ENCODE measurements around the gene CDT1.

The CDT1 gene

DNA sequence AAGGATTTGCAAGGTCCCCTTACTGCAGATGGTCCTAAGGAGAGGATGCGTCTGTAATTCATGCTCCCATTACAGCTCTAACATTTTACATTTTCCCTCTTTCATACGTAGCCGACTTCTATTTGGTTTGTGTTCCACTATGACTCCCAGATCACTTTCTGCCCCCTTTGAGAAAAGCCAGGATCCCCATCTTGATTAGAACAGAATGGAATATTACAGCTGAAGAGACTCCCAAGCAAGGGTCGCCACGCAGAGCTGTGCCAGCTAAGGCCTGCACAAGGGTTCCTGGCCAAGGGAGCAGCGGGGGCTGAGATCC is 3.4 kb upstream of the CDT1 start:
- H3K27ac ChIP-seq = no peak overlapping the region
- DNase-seq (ENCODE audit: low read depth, low spot score) = no peak

DNA sequence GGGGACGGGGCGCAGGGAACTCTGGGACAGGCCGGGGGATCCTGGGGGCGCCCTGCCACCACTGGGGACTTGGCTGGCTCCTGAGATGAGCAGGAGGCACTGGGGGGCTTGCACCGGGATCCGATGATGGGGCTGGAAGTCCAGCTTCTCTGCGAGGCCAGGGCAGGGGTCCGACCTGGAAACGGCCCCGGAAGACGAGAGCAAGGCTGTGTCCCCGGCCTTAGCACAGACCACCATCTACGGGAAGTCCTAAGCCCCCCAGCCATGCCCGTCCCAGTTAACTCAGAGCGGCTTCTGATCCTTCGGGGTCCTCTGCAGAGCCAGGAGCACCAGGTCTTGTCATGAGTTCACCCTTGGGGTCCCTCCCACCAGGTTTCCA is 573 bp downstream of the CDT1 start:
- no peak for DNase-seq (ENCODE audit: low read depth, low spot score)
- no peak overlapping the region for H3K27ac ChIP-seq

DNA sequence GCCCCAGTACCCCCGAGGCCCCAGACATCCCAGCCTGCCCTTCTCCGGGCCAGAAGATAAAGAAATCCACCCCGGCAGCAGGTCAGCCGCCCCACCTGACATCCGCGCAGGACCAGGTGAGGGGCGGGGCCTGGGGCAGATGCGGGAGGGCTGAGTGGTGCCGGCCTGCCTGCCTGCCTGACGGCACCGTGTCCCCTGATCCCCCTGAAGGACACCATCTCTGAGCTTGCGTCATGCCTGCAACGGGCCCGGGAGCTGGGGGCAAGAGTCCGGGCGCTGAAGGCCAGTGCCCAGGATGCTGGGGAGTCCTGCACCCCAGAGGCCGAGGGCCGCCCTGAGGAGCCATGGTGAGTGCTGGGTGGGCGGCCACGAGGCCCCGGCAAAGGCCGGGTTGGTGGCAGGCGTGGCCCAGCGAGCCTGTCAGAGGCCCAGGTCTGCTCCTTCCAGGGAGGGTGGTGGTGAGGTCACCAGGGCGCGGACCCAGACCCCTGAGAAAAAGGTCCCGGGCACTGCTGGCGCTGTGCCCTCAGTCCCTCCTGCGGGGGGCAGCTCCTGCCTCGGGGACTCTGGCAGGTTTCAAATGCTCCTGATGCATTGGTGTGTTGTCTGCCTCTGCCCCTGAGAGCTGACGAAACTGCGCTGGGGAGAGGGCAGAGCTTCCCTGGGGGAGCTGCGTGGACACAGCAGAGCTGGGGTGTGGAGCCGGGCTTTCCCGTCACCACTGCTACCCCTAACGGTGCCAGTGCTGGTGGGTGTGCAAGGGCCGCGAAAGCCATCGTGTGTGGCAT is 1.2 kb downstream of the CDT1 start:
- no peak overlapping the region for H3K27ac ChIP-seq
- DNase-seq (ENCODE audit: low read depth, low spot score) = no peak

- DNase-seq (ENCODE audit: low read depth, low spot score) = no peak
- H3K27ac ChIP-seq = no peak overlapping the region
Measured at GRCh38 chr16:88805340-88805715, 1.7 kb downstream of the CDT1 start.

DNA sequence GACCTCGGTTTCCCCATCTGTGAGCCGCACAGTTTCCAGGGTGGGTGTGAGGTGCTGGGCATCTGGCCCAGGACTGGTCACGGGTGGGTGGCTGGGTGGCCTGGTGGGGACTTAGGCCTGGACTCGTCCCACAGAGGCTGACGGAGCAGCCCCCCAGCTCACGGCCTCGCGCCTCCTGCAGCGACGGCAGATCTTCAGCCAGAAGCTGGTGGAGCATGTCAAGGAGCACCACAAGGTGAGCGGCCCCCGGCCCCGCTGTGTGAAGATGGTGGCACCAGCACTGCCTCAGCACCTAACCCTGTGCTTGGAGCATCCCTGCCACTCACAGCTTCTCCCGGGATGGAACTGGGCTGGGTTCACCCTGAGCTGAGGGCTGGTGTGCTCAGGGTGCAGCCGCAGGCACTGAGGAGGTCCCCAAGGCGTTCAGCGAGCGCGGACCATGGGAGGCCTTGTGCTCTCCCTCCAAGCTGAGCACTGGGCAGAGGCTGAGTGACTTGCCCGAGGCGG is 2.4 kb downstream of the CDT1 start:
- no peak for DNase-seq (ENCODE audit: low read depth, low spot score)
- no peak overlapping the region for H3K27ac ChIP-seq

DNA sequence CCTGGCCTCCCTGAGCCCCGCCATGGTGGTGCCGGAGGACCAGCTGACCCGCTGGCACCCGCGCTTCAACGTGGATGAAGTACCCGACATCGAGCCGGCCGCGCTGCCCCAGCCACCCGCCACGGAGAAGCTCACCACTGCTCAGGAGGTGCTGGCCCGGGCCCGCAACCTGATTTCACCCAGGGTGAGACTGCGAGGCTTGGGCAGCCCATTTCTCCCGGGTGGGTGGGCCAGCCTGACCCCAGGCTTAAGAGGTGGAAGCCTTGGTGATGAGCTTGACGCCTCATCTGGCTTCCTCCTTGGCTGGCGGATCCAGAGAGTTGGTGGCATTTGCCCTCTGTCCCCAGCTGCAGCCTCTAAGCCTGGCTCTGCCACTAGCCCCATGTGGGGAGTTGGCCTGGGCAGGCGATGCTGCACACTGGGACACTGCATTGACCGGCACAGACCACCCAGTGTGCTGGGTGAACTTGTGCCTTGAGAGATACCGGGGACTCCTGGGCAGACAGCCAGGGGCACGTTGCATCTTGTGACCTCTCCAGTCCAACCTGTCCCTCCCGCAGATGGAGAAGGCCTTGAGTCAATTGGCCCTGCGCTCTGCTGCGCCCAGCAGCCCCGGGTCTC is 3.0 kb downstream of the CDT1 start:
- H3K27ac ChIP-seq = no peak overlapping the region
- DNase-seq (ENCODE audit: low read depth, low spot score) = no peak

DNA sequence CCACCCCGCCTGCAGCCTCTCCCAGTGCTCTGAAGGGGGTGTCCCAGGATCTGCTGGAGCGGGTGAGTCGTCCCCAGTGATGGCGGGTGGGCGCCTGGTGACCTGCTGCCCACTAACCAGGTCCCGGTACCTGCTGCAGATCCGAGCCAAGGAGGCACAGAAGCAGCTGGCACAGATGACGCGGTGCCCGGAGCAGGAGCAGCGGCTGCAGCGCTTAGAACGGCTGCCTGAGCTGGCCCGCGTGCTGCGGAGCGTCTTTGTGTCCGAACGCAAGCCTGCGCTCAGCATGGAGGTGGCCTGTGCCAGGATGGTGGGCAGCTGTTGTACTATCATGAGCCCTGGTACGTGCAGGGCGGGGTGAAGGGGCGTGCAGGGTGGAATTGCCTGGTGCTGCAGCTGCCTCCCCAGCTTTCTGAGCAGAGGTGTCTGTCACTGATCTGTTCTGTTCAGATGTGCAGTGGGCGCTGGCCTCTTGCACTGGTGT is 3.6 kb downstream of the CDT1 start:
- H3K27ac ChIP-seq = no peak overlapping the region
- DNase-seq (ENCODE audit: low read depth, low spot score) = no peak

- no peak overlapping the region for H3K27ac ChIP-seq
- no peak for DNase-seq (ENCODE audit: low read depth, low spot score)
Measured at GRCh38 chr16:88807626-88808453, 4.3 kb downstream of the CDT1 start.

DNA sequence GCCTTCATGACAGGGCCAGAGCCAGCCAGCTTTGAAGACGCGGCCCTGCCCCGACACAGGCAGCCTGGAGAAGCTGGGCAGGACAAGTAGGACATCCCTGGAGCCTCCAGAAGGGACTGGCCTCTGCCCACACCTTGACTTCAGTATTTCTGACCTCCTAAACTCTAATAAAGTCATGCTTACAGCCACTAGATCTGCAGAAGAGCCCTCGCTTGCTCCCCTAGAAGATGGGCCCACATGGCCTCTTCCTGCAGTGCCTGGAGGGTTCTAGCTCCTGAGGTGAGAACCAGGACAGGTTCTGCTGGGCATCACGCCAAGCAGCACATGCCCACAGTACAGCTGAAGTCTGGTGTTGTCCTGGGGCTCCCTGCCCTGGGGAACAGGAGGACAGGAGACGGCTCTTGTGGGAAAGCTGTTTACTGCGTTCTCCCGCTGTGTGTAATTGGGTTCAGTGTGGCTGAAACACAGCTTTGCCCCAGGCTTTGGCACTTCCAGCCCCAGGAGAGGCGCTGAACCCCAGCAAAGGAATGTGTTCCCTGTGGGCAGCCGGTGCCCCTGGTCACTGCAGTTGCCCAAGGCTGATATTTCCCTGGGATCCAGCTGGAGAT is 5.6 kb downstream of the CDT1 start:
- H3K27ac ChIP-seq = no peak overlapping the region
- DNase-seq (ENCODE audit: low read depth, low spot score) = no peak

DNA sequence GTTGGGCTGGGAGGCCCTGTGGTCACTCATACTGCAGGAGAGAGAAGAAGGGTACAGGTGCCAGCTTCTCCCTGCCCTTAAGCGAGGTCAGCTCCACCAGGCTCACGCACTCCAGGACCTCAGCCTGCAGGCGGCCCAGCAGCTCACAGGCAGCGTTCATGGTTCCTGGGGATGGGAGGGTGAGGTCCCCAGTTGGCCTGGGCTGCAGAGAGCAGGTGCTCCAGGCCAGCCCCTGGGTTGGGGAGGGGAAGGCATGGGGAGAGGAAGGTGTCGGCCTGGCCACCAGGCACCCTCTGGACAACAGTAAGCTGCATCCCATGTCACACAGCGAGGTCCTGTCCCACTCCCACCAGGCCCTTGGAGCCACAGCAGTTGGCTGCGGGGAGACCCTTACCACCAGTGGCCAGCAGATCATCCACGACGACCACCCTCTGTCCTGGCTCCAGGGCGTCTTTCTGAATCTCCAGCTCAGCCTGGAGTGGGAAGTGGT is 6.1 kb downstream of the CDT1 start:
- no peak overlapping the region for H3K27ac ChIP-seq
- no peak for DNase-seq (ENCODE audit: low read depth, low spot score)

- DNase-seq (ENCODE audit: low read depth, low spot score) = no peak
Measured at GRCh38 chr16:88810166-88810911, 6.8 kb downstream of the CDT1 start.

DNA sequence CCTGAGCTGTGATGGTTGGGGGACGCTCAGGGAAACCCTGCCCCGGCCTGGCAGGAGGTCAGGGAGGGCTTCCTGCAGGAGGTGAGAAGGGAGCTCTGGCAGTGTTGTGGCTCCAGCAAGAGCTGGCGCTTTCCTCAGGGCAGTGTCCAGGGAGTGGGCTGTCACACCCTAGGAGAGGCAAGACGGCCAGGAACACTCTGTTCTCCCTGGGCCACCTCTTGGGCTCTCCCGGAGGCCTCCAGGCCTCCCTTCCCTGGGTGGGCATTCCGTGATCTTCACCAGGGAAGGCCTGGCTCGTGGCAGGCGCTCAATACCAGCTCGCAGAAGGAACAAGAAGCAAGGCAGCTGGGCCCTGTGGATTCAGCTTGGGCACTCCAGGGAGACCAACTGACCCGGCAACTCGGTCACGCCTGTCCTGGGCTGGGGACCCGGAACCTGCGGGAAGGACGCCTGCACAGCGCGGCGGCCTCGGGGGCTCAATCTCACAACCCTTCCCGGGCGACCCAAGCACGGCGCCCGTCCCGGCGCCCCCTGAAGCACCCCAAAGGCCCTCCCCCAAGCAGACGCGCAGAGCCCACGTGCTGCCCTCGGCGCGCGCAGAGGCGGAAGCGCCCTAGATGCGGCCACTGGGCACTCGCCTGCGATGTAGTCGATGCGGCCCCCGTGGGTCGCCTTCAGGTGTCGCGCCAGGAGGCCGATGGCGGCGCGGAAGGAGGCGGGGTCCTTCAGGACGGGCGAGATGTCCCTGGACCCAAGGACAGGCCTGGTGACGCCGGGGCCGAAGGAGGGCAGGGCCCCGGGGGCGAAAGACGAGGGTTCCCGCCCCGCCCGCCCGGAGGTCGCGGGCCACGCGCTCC is 7.6 kb downstream of the CDT1 start:
- H3K27ac ChIP-seq = peak overlapping the region; percentile 80
- no peak for DNase-seq (ENCODE audit: low read depth, low spot score)

More at GRCh38 chr16:88810166-88810911, 6.8 kb downstream of the CDT1 start:
- H3K27ac ChIP-seq = peak overlapping the region; percentile 80

DNA sequence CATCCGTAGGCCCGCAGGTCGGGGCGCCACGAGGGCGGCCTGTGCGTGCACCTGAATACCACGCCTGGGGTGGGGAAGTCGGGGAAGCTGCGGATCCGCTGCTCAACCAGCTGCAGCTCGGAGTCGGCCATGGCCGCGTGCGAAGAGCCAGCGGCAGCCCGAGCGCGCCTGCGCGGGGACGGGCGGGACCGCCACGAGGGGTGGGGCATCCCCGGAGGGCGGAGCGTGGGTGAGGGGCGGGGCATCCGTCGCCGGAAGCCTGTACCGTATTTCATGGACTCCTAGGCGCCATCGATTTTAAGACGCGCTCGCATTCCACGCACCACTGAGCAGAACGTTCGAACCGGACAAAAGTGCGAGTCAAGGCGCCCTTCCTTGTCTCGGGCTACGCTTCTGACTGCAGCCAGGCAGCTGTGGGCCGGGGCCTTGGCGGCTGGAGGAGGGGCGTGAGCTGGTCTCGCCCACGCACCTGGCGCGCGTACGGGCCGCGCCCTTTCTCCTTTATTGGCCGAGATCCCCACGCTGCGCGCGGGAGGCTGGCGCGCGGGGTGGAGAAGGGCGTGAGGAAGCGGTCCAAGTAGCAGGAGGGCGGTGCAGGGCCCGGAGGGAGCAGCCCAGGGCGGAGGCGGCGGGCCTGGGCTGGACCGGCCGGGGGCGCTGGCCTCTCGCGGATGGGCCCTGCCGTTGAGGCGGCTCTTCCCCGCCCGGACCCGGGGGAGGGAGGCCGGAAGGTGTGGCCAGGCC is 8.4 kb downstream of the CDT1 start, which contains the start of gene APRT:
APRT (minus strand) TSS at position 160 of the 744 bp plus-strand sequence; CDS start at position 131, 29 bp downstream.
- peak within 1 kb of the TSS; percentile 80 for H3K27ac ChIP-seq
- DNase-seq (ENCODE audit: low read depth, low spot score) = peak; percentile 64

DNA sequence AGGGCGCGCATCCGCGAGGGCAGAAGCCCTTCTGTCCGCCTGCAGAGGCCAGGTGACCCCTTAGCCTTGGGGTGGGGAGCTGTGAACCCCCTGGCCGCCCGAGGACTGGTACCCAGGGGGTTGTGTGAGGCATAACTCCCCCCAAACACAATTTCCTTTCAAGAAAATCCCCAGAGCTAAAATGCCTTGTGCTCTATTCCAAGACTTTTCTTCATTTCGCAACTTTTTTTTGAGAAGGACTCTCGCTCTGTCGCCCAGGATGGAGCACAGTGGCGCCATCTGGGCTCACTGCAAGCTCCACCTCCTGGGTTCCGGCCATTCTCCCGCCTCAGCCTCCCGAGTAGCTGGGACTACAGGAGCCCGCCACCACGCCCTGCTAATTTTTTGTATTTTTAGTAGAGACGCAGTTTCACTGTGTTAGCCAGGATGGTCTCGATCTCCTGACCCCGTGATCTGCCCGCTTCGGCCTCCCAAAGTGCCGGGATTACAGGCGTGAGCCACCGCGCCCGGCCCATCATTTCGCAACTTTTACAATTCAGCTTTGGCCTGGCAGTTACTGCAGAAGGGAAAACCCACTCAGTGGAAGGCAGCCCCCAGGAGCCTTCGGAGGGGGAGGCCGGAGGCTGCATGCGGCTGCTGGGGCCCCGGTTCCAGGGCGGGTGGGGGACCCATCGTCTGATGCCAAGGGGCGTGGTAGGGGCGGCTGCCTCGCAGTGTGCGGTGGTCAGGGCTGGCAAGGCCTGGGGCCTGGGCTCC is 9.1 kb downstream of the CDT1 start:
- peak overlapping the region; percentile 80 for H3K27ac ChIP-seq
- no peak for DNase-seq (ENCODE audit: low read depth, low spot score)

- DNase-seq (ENCODE audit: low read depth, low spot score) = no peak
- H3K27ac ChIP-seq = no peak overlapping the region
Measured at GRCh38 chr16:88813269-88814143, 9.9 kb downstream of the CDT1 start.

DNA sequence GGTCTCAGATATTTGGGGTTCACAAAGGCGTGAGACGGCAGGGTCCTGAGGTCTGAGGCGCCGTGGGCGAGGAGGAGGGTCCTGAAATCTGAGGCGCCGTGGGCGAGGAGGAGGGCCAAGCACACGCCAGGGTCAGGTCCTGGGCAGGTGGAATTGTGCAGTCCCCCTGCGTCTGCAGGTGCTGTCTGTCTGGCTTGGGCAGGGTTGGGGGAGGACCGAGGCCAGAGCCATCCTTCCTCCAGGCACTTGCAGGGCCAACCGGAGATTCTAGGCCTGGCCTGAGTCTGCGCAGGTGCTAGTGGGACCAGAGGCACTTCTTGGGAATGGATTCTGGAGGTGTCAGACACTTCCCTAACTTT is 10.5 kb downstream of the CDT1 start:
- no peak overlapping the region for H3K27ac ChIP-seq
- no peak for DNase-seq (ENCODE audit: low read depth, low spot score)
